ENCODE measurements around the gene GGACT. TPM values are rescaled to one million over a fixed set of nuclear protein-coding genes. Genes with fewer than 3 reads are reported as not detected.
A peak's percentile ranks its signal among the peaks of the same experiment; 100 is the strongest.

Gene GGACT
- total RNA-seq, 2 donors from 2014 or later: 5.7 to 6.2 TPM

- DNase-seq (no peak), ATAC-seq (no peak)
- Mint-ChIP-seq H3K36me3 (ENCODE audit: low read depth) (peaks cover 12% of the 10 kb centered on the region), H3K27me3 (no peaks in the 10 kb centered on the region), H3K4me3 (no peak overlapping the region), H3K27ac (no peak overlapping the region), H3K4me1 (peaks cover 13% of the 10 kb centered on the region)
- no peaks in the 10 kb centered on the region for H3K9me3 ChIP-seq (ENCODE audit: control insufficient read depth, low read length, poor library complexity, severe bottlenecking)
Measured at GRCh38 chr13:100537951-100538462, 50.6 kb downstream of the GGACT start.

GRCh38 chr13:100537486-100537885 is 51.1 kb downstream of the GGACT start:
- H3K27ac Mint-ChIP-seq: no peak overlapping the region
- no peaks in the 10 kb centered on the region for H3K9me3 ChIP-seq (ENCODE audit: control insufficient read depth, low read length, poor library complexity, severe bottlenecking)
- H3K27me3 Mint-ChIP-seq: no peaks in the 10 kb centered on the region
- DNase-seq: no peak
- peaks cover 9% of the 10 kb centered on the region for H3K4me1 Mint-ChIP-seq
- no peak for ATAC-seq
- H3K36me3 Mint-ChIP-seq (ENCODE audit: low read depth): peaks cover 12% of the 10 kb centered on the region
- no peak overlapping the region for H3K4me3 Mint-ChIP-seq

DNA sequence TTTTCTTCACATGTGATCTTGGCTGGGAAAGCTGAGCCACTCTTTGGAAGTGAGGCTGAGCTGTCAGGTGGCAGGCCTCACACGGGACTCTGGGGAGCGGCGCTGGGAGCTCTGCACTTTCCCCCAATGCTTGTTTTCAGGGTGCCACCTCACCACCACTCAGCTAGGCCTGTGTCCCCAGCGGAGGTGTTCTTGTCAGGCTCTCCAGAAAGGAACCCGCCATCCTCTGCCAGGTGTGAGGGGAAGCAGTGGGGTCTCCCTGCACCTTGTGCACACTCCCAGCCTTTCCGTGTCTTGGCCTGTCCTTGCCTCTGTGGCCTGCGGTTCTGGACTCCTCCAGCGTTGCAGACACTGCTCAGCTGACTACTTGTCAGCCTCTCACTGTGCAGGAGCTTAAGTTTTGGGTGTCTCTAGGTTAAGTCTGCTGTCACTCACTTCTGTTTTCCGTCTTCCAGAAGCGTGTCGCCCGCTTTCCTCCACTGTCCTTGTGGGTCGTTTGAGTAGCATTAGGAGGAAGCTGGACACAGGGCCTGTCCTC is 51.9 kb downstream of the GGACT start:
- Mint-ChIP-seq H3K27me3 (no peaks in the 10 kb centered on the region), H3K27ac (peak overlapping the region; percentile 83), H3K36me3 (ENCODE audit: low read depth) (peaks cover 12% of the 10 kb centered on the region), H3K4me3 (no peak overlapping the region), H3K4me1 (peaks cover 9% of the 10 kb centered on the region)
- H3K9me3 ChIP-seq (ENCODE audit: control insufficient read depth, low read length, poor library complexity, severe bottlenecking): no peaks in the 10 kb centered on the region
- DNase-seq: no peak
- ATAC-seq: no peak

DNA sequence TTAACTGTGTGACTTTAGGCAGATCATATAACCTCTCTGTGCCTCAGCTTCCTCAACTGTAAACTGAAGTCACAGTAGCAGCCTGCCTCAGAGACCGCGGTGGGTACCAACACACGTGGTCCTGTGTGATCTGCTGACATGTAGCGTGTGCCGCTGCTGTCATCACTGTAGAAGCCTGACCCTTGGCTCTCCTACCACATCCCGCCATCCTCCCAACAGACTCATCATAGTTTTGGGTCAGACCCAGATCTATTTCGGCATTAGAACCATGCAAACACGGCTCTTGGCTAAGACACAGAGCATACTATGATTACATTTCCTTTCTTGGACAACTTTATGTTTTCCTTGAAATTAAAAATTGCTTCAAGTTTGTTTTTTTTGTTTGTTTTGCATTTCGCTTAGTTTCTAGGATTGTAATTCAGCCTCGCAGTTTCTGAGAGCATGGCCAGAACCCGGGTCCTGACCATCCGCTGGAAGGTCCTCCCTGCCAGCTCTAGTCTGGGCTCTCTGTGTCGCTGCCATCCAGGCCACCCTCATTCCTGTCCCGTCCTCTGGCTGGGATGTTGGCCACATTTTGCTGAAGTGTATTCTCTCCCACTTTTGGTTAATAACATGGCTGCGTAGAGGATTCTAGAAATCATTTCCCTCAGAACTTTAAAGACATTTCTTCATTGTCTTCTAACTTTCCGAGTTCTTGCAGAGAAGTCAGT is 53.0 kb downstream of the GGACT start:
- no peaks in the 10 kb centered on the region for H3K27me3 Mint-ChIP-seq
- ATAC-seq (no peak), DNase-seq (no peak)
- H3K4me1 Mint-ChIP-seq: peaks cover 9% of the 10 kb centered on the region
- H3K27ac Mint-ChIP-seq: peak overlapping the region; percentile 83
- H3K4me3 Mint-ChIP-seq: no peak overlapping the region
- H3K9me3 ChIP-seq (ENCODE audit: control insufficient read depth, low read length, poor library complexity, severe bottlenecking): no peaks in the 10 kb centered on the region
- peaks cover 9% of the 10 kb centered on the region for H3K36me3 Mint-ChIP-seq (ENCODE audit: low read depth)

DNA sequence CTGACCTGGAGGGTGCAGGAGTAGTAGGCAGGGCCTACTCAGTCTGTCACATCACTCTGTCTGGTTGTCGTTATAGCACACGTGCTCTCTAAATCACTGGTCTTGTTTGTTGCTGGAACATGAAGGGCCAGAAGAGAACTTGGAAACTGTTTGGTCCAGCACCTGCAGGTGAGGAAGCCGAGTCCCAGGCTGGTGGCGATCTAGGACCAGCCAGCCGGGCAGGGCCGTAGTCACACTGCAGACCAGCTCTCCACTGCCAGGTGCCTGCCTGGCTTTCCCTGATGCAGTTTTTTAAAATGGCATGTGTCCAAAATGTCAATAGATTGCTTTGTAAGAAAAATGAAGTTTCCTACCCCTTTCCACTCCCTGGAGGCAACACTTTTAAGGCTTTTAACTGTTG is 53.7 kb downstream of the GGACT start:
- Mint-ChIP-seq H3K4me1 (peaks cover 9% of the 10 kb centered on the region), H3K27ac (no peak overlapping the region), H3K36me3 (ENCODE audit: low read depth) (peaks cover 5% of the 10 kb centered on the region), H3K4me3 (no peak overlapping the region), H3K27me3 (no peaks in the 10 kb centered on the region)
- H3K9me3 ChIP-seq (ENCODE audit: control insufficient read depth, low read length, poor library complexity, severe bottlenecking): no peaks in the 10 kb centered on the region
- DNase-seq (no peak), ATAC-seq (no peak)

GRCh38 chr13:100534147-100534843 is 54.3 kb downstream of the GGACT start:
- no peak for DNase-seq
- H3K9me3 ChIP-seq (ENCODE audit: control insufficient read depth, low read length, poor library complexity, severe bottlenecking): no peaks in the 10 kb centered on the region
- Mint-ChIP-seq H3K27me3 (no peaks in the 10 kb centered on the region), H3K36me3 (ENCODE audit: low read depth) (peaks cover 5% of the 10 kb centered on the region), H3K4me1 (peaks cover 9% of the 10 kb centered on the region), H3K27ac (no peak overlapping the region), H3K4me3 (no peak overlapping the region)
- no peak for ATAC-seq

- no peak overlapping the region for H3K27ac Mint-ChIP-seq
- H3K4me1 Mint-ChIP-seq: peaks cover 9% of the 10 kb centered on the region
Measured at GRCh38 chr13:100533588-100534041, 55.0 kb downstream of the GGACT start.

GRCh38 chr13:100532836-100533435 is 55.7 kb downstream of the GGACT start:
- no peak overlapping the region for H3K4me3 Mint-ChIP-seq
- peaks cover 7% of the 10 kb centered on the region for H3K36me3 Mint-ChIP-seq (ENCODE audit: low read depth)
- no peaks in the 10 kb centered on the region for H3K27me3 Mint-ChIP-seq
- no peak overlapping the region for H3K27ac Mint-ChIP-seq
- ATAC-seq: no peak
- H3K4me1 Mint-ChIP-seq: peaks cover 9% of the 10 kb centered on the region
- no peak for DNase-seq
- no peaks in the 10 kb centered on the region for H3K9me3 ChIP-seq (ENCODE audit: control insufficient read depth, low read length, poor library complexity, severe bottlenecking)

More at GRCh38 chr13:100533588-100534041, 55.0 kb downstream of the GGACT start:
- H3K9me3 ChIP-seq (ENCODE audit: control insufficient read depth, low read length, poor library complexity, severe bottlenecking): no peaks in the 10 kb centered on the region
- peaks cover 5% of the 10 kb centered on the region for H3K36me3 Mint-ChIP-seq (ENCODE audit: low read depth)
- no peaks in the 10 kb centered on the region for H3K27me3 Mint-ChIP-seq
- DNase-seq (no peak), ATAC-seq (no peak)
- H3K4me3 Mint-ChIP-seq: no peak overlapping the region

- DNase-seq (no peak), ATAC-seq (no peak)
- Mint-ChIP-seq H3K4me1 (peaks cover 6% of the 10 kb centered on the region), H3K27me3 (no peaks in the 10 kb centered on the region), H3K27ac (no peak overlapping the region), H3K4me3 (no peak overlapping the region), H3K36me3 (ENCODE audit: low read depth) (peaks cover 7% of the 10 kb centered on the region)
- no peaks in the 10 kb centered on the region for H3K9me3 ChIP-seq (ENCODE audit: control insufficient read depth, low read length, poor library complexity, severe bottlenecking)
Measured at GRCh38 chr13:100532090-100532766, 56.4 kb downstream of the GGACT start.

DNA sequence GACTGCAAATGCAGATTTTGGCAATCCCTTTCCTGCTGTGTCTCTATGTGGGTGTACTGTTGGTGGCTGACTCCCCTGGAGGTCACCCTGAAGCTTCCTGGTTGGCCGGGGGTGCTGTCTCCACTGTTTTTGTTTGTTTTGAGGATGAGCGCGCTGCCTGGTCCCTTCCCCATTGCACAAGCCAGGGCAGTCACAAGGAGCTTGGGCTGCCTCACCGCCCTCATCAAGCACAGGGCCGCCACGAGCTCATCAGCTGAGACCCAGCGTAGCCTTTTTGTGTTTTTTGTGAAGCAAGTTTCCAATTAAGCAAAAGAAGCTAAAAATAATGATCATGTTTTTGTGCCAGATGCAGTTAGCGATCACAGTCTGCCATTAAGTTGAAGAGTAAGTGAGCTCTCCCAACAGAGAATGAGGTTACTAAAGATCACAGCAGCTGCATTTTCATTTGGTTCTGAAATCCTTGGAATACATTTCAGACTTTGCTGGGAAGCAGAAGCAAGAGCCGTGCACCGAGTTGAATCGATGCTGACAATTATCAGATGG is 57.8 kb downstream of the GGACT start:
- Mint-ChIP-seq H3K4me1 (peaks cover 2% of the 10 kb centered on the region), H3K27me3 (no peaks in the 10 kb centered on the region), H3K36me3 (ENCODE audit: low read depth) (peaks cover 4% of the 10 kb centered on the region), H3K27ac (peak overlapping the region; percentile 60), H3K4me3 (no peak overlapping the region)
- ATAC-seq: no peak
- no peak for DNase-seq
- no peaks in the 10 kb centered on the region for H3K9me3 ChIP-seq (ENCODE audit: control insufficient read depth, low read length, poor library complexity, severe bottlenecking)

GRCh38 chr13:100529666-100530377 is 58.8 kb downstream of the GGACT start:
- H3K36me3 Mint-ChIP-seq (ENCODE audit: low read depth): peaks cover 6% of the 10 kb centered on the region
- no peaks in the 10 kb centered on the region for H3K9me3 ChIP-seq (ENCODE audit: control insufficient read depth, low read length, poor library complexity, severe bottlenecking)
- H3K27me3 Mint-ChIP-seq: no peaks in the 10 kb centered on the region
- no peak for DNase-seq
- H3K27ac Mint-ChIP-seq: no peak overlapping the region
- no peak for ATAC-seq
- H3K4me1 Mint-ChIP-seq: peaks cover 2% of the 10 kb centered on the region
- H3K4me3 Mint-ChIP-seq: no peak overlapping the region

DNA sequence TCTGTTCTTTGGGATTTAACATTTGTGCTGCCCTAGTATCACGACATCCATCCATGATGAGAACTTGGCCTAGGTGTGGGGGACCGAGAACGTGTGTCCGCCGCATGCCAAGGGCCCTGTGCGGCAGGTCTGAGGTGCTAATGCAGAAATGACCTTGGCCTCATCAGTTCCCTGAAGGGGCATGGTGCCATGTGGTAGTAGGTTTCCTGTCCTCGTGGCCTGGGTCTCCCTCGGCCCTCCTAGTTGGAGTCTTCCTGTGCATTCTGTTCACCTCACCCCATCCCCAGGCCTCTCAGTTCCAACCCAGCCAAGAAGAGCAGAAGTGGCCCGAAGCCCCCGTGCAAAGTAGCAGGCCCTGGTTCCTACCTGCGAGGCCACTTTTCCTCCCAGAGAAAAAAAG is 59.8 kb downstream of the GGACT start:
- H3K4me1 Mint-ChIP-seq: no peaks in the 10 kb centered on the region
- DNase-seq (no peak), ATAC-seq (no peak)
- H3K9me3 ChIP-seq (ENCODE audit: control insufficient read depth, low read length, poor library complexity, severe bottlenecking): no peaks in the 10 kb centered on the region
- H3K4me3 Mint-ChIP-seq: no peak overlapping the region
- H3K27ac Mint-ChIP-seq: no peak overlapping the region
- no peaks in the 10 kb centered on the region for H3K27me3 Mint-ChIP-seq
- H3K36me3 Mint-ChIP-seq (ENCODE audit: low read depth): peaks cover 5% of the 10 kb centered on the region

Measured in T-helper 17 cell (primary cell).